Stimulated activated CD4-positive, alpha-beta T cell treated with anti-CD3 and anti-CD28 coated beads, TNF-alpha, amount 100 ng/mL, for 48 hours (primary cell): ENCODE results near the gene PHTF1.

Experiments
- DNase-seq, 3 donors: peaks; one replicate each; pipeline ENCODE4 v3.0.0-alpha.2; 2020; ENCODE audit warnings: low read depth in 3 of 3

PHTF1 gene

DNA sequence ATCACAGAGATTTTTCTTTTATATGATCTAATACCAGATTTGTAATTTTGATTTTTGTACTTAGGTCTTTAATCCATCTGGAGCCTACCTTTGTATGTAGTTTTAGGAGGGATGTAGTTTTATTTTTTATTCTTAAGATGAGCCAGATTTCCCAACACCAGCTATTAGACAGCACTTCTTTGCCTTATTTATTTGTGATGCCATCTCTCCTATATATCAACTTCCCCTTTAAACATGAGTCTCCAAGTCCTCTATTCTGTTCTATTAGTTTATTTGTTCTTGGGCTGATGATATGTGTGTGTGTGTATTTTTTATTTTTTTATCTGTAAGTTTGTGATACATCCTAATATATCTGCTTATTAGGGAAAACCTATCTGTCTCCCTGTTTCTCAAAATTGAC, 94.2 kb downstream of the PHTF1 start:
- no peak for DNase-seq

- DNase-seq = no peak
Observed at GRCh38 chr1:113663165-113663951, 95.9 kb downstream of the PHTF1 start.

GRCh38 chr1:113662101-113662500, 97.2 kb downstream of the PHTF1 start:
- no peak for DNase-seq

GRCh38 chr1:113660088-113660487, 99.2 kb downstream of the PHTF1 start:
- DNase-seq = no peak

DNA sequence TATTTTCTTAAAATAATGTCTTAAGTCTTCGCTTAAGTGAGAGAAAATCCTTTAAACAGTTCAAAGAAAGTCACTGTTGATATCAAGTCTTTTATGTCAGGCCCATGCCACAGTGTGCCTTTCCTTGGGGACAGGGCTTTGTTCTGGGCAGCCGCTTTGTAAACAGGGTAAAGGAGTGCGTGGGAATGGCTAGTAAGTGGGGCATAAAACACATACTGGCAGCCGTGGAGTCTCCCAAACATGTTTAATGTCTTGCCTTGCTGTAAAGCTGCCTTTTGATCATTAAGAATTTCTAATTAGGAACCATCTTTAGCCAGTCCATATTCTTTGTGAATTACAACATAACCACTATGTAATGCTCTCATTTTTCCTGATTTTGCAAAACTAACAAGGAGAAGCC, 99.7 kb downstream of the PHTF1 start:
- no peak for DNase-seq

- DNase-seq = no peak
Observed at GRCh38 chr1:113659035-113659434, 100.3 kb downstream of the PHTF1 start.

DNA sequence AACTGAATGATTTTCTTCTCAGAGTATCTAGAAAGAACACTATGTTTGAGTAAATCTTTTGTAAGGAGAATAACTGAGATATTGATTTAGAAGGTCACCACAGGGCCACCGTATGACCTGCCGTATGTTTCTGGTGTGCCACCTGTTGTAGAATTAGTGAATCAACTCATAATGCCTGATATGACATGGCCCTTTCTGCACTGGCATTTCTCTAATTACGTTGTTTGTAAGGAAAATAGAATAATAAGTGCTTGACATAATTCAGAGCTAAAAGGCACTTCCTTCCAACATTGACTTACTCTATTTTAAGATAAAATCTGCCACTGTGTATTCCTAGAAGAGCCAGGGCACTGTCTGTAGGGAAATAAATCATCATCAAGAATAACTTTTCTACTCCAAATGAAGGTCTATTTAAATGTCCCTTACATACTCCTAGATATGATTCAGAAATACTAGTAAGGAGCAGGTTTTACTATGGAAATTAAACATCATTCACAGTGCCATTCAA, 101.7 kb downstream of the PHTF1 start:
- DNase-seq = no peak

DNA sequence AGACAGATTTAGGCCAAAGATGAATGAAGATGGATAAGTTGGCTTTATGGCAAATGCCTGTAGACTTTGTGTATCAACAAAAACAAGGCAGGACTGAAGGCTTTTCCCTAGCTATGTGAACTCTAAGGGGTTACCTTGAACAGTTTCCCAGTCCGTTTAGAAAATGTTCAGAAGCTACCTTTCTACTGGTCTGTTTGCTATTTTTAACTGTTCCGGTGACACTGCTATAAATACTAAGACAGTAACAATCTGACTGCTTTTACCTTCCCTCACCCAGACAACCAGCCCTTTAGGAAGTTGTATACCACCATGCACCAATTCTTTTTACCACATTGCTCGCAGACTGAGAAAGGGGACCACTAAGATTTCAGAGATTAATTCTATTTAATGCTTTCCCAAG, 102.2 kb downstream of the PHTF1 start:
- DNase-seq = no peak

- no peak for DNase-seq
Observed at GRCh38 chr1:113654883-113655282, 104.4 kb downstream of the PHTF1 start.

GRCh38 chr1:113653741-113654140, 105.5 kb downstream of the PHTF1 start:
- no peak for DNase-seq

GRCh38 chr1:113652771-113653170, 106.5 kb downstream of the PHTF1 start:
- DNase-seq = no peak

DNA sequence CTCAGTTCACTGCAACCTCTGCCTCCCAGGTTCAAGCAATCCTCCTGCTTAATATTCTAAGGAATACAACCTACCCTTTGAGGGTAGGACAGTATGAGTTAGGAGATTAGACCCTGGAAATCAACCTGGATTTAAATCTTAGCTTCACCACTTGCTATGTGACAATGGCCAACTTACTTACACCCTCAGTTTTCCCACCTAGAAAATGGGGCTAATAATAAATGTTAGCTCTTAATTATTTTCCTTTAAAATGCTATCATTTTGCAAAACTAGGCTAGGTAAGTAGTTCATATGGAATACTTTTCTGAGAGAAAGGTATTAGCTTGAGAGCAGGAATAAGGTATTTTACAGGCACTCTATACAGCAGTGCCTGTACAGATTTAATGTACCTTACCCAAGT, 110.8 kb downstream of the PHTF1 start:
- DNase-seq = no peak

DNA sequence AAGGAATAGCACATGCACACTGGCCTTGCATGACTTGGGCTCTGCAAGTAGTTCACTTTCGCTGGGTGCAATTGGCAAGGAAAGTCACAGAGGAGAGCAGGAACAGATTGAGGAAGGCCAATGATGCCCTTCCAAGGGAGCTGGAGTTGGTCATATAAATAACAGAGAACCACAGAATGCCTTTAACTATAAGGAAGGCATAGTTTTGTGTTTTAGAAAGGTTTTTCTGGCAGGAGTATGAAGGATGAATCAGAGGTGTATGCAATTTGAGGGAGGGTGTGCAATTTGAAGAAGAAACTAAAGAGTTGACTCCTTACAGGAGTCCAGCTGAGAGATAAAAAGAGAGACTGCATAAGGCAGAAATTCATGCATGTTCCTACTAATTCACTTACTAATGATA, 112.1 kb downstream of the PHTF1 start:
- no peak for DNase-seq
